Neural progenitor cell (in vitro differentiated cells): ENCODE data around the gene FAM131C.

Source experiments
- CTCF ChIP-seq: fragments of 200-600 bp; sonication (generic); IDR thresholded peaks from 2 replicates; pipeline ENCODE4 v1.5.1; 2017; ENCODE audit warnings: antibody characterized with exemption, mild to moderate bottlenecking
- EZH2 ChIP-seq: fragments of 200-600 bp; sonication (generic); IDR thresholded peaks from 2 replicates; pipeline ENCODE4 v1.6.1; 2017; ENCODE audit warnings: antibody characterized with exemption, mild to moderate bottlenecking, moderate library complexity
- EZH2phosphoT487 ChIP-seq: fragments of 200-600 bp; sonication (generic); IDR thresholded peaks from 2 replicates; pipeline ENCODE4 v1.6.1; 2017; ENCODE audit warnings: antibody characterized with exemption

GRCh38 chr1:16067127-16067768, 6.2 kb downstream of the FAM131C start:
- TF ChIP-seq CTCF (no peak), EZH2phosphoT487 (no peak), EZH2 (no peak)
